C4-2B (cell line): Measurements from ENCODE around the gene PAX1.

Experiments
- ZFX ChIP-seq: fragments of 450-650 bp; IDR thresholded peaks from 2 replicates; pipeline ENCODE4 v1.6.1; 2017
- TF ChIP-seq, protein P1 (sequence below): fragments of 450-650 bp; conservative IDR thresholded peaks from 2 replicates; pipeline ENCODE4 v1.5.1; 2017; ENCODE audit warnings: mild to moderate bottlenecking

DNA sequence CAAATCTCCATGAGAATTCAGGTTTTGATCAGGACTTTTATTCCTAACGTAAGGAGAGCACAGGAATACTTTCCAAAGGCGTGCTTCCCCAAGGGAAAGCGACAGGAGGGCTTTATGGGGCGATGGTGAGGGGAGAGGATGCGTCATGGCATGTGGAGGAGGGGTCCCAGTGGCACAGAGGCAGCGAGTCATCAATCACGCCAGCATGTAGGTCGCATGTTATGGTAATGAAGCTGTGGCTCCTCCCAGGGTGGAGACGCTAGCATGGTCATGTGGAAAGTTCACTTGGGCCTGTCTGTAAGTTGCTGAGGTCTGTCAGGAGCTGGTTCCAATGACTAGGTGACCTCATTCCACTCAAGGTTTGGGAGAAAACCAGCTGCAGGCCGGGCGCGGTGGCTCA is 35.3 kb upstream of the PAX1 start:
- TF ChIP-seq, protein P1, sequence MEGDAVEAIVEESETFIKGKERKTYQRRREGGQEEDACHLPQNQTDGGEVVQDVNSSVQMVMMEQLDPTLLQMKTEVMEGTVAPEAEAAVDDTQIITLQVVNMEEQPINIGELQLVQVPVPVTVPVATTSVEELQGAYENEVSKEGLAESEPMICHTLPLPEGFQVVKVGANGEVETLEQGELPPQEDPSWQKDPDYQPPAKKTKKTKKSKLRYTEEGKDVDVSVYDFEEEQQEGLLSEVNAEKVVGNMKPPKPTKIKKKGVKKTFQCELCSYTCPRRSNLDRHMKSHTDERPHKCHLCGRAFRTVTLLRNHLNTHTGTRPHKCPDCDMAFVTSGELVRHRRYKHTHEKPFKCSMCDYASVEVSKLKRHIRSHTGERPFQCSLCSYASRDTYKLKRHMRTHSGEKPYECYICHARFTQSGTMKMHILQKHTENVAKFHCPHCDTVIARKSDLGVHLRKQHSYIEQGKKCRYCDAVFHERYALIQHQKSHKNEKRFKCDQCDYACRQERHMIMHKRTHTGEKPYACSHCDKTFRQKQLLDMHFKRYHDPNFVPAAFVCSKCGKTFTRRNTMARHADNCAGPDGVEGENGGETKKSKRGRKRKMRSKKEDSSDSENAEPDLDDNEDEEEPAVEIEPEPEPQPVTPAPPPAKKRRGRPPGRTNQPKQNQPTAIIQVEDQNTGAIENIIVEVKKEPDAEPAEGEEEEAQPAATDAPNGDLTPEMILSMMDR: no peak
- TF ChIP-seq ZFX: no peak
